ENCODE results near the gene LANCL3.
"Not testable (repeated sequence)": the region's sequence is repeated elsewhere in the genome, so short reads cannot be mapped to it uniquely, and the experiment has no call there.

Gene LANCL3

GRCh38 chrX:37613933-37614332 is 42.5 kb downstream of the LANCL3 start:
- DNase-seq (ENCODE audit: low read depth in 2 of 2): no peak

GRCh38 chrX:37627602-37628001 is 56.1 kb downstream of the LANCL3 start:
- DNase-seq (ENCODE audit: low read depth in 2 of 2): no peak

- no peak for DNase-seq (ENCODE audit: low read depth in 2 of 2)
Measured at GRCh38 chrX:37638047-37638446, 66.6 kb downstream of the LANCL3 start.

GRCh38 chrX:37640142-37640541 is 68.7 kb downstream of the LANCL3 start:
- no peak for DNase-seq (ENCODE audit: low read depth in 2 of 2)

- DNase-seq (ENCODE audit: low read depth in 2 of 2): no peak
Measured at GRCh38 chrX:37641859-37642258, 70.4 kb downstream of the LANCL3 start.

- no peak for DNase-seq (ENCODE audit: low read depth in 2 of 2)
Measured at GRCh38 chrX:37644381-37645305, 73.2 kb downstream of the LANCL3 start.

- no peak for DNase-seq (ENCODE audit: low read depth in 2 of 2)
Measured at GRCh38 chrX:37646254-37646653, 74.8 kb downstream of the LANCL3 start.

- not testable (repeated sequence) for DNase-seq (ENCODE audit: low read depth in 2 of 2)
Measured at GRCh38 chrX:37650879-37651278, 79.4 kb downstream of the LANCL3 start.

GRCh38 chrX:37651921-37652452 is 80.5 kb downstream of the LANCL3 start:
- DNase-seq (ENCODE audit: low read depth in 2 of 2): no peak

GRCh38 chrX:37652589-37653231 is 81.2 kb downstream of the LANCL3 start:
- DNase-seq (ENCODE audit: low read depth in 2 of 2): no peak

GRCh38 chrX:37653397-37654085 is 82.1 kb downstream of the LANCL3 start:
- DNase-seq (ENCODE audit: low read depth in 2 of 2): no peak

GRCh38 chrX:37658343-37659030 is 87.0 kb downstream of the LANCL3 start:
- no peak for DNase-seq (ENCODE audit: low read depth in 2 of 2)

- no peak for DNase-seq (ENCODE audit: low read depth in 2 of 2)
Measured at GRCh38 chrX:37659047-37659446, 87.6 kb downstream of the LANCL3 start.

GRCh38 chrX:37662181-37662580 is 90.7 kb downstream of the LANCL3 start:
- no peak for DNase-seq (ENCODE audit: low read depth in 2 of 2)

GRCh38 chrX:37666516-37666915 is 95.1 kb downstream of the LANCL3 start:
- DNase-seq (ENCODE audit: low read depth in 2 of 2): no peak

GRCh38 chrX:37667141-37667540 is 95.7 kb downstream of the LANCL3 start:
- DNase-seq (ENCODE audit: low read depth in 2 of 2): no peak

- DNase-seq (ENCODE audit: low read depth in 2 of 2): no peak
Measured at GRCh38 chrX:37672563-37672962, 101.1 kb downstream of the LANCL3 start.

- no peak for DNase-seq (ENCODE audit: low read depth in 2 of 2)
Measured at GRCh38 chrX:37676811-37677210, 105.3 kb downstream of the LANCL3 start.

- DNase-seq (ENCODE audit: low read depth in 2 of 2): no peak
Measured at GRCh38 chrX:37677243-37677642, 105.8 kb downstream of the LANCL3 start.

GRCh38 chrX:37677765-37678164 is 106.3 kb downstream of the LANCL3 start:
- no peak for DNase-seq (ENCODE audit: low read depth in 2 of 2)

GRCh38 chrX:37678574-37678973 is 107.1 kb downstream of the LANCL3 start:
- DNase-seq (ENCODE audit: low read depth in 2 of 2): no peak

GRCh38 chrX:37679230-37679629 is 107.8 kb downstream of the LANCL3 start:
- DNase-seq (ENCODE audit: low read depth in 2 of 2): no peak

Measured in stimulated activated CD8-positive, alpha-beta memory T cell treated with anti-CD3 and anti-CD28 coated beads, Interleukin-15, amount 100 ng/mL, for 48 hours (primary cell).